ENCODE data around the gene FERMT2. TPM values are rescaled to one million over a fixed set of nuclear protein-coding genes. Genes with fewer than 3 reads are reported as not detected.

Gene FERMT2
- 198 and 223 TPM in 2 replicates for total RNA-seq

GRCh38 chr14:52950898-52951680 lies at the start of gene FERMT2:
FERMT2 (minus strand) TSS chr14:52951050; CDS start chr14:52950568, 482 bp downstream.

Other genes with a start within 250 kb of the FERMT2 start
- 105 and 126 TPM in 2 replicates for gene PSMC6, start 243.8 kb downstream of the FERMT2 start, total RNA-seq
- 35.7 and 36.7 TPM in 2 replicates for gene STYX, start 220.9 kb downstream of the FERMT2 start, total RNA-seq
- 45.6 and 53.9 TPM in 2 replicates for gene GNPNAT1, start 159.4 kb downstream of the FERMT2 start, total RNA-seq
- gene DDHD1, start 202.3 kb upstream of the FERMT2 start, total RNA-seq = 43.6 and 48.5 TPM in 2 replicates